BJ (cell line): ENCODE data around the gene COPS9. TPM values are rescaled to one million over a fixed set of nuclear protein-coding genes. Genes with fewer than 3 reads are reported as not detected.

Experiments
- CTCF ChIA-PET: fragments of 350-600 bp; formaldehyde crosslinking; extraction: SDS; loops from one replicate; lab custom pipeline; 2021; ENCODE audit warnings: antibody characterized with exemption, inconsistent platforms; lab: Yijun Ruan, JAX
- POLR2A ChIA-PET: fragments of 300-600 bp; sonication (Branson Sonifier 250); formaldehyde crosslinking; extraction: SDS; loops from one replicate; lab custom pipeline; 2021; ENCODE audit warnings: antibody characterized with exemption; lab: Charles Lee
- DNase-seq: peaks from one replicate; pipeline ENCODE4 v3.0.0-alpha.2; 2011; ENCODE audit warnings: low read depth
- H3K27me3 ChIP-seq: 2 replicates; pipeline ENCODE4 v1.6.0; 2011; ENCODE audit warnings: low read length; ENCODE audit not compliant: control insufficient read depth, insufficient read depth
- H3K36me3 ChIP-seq: 2 replicates; pipeline ENCODE4 v1.5.1; 2011; ENCODE audit warnings: low read length; ENCODE audit not compliant: control insufficient read depth, insufficient read depth
- H3K4me3 ChIP-seq: 2 replicates; pipeline ENCODE4 v1.5.1; 2011; ENCODE audit warnings: low read depth, mild to moderate bottlenecking, control low read depth, low read length
- CTCF ChIP-seq: IDR thresholded peaks from 2 replicates; pipeline ENCODE4 v1.5.1; 2011; ENCODE audit warnings: low read depth, mild to moderate bottlenecking, control low read depth, inconsistent platforms, low read length, moderate library complexity; ENCODE audit not compliant: insufficient read depth
- polyA plus RNA-seq: library from polyadenylated mRNA; depleted of rRNA; stranded (reverse); fragments of >200 nt; gene quantifications from 2 replicates; pipeline ENCODE4 v1.2.3, GENCODE V29; 2011

COPS9 gene
- polyA plus RNA-seq, 1 experiment, result 334 TPM

- CTCF ChIA-PET, result no interaction called here
- H3K27me3 ChIP-seq, result peaks cover 15% of the 10 kb centered on the region
Observed at GRCh38 chr2:240182476-240182875, 46.4 kb upstream of the COPS9 start.

GRCh38 chr2:240182001-240182400 lies 45.9 kb upstream of the COPS9 start:
- Histone ChIP-seq H3K27me3 (peaks cover 15% of the 10 kb centered on the region), H3K36me3 (no peaks in the 10 kb centered on the region), H3K4me3 (no peak overlapping the region)
- ChIA-PET POLR2A (no interaction called here), CTCF (no interaction called here)
- DNase-seq, result no peak
- TF ChIP-seq CTCF, result no peak

More at GRCh38 chr2:240182476-240182875, 46.4 kb upstream of the COPS9 start:
- TF ChIP-seq CTCF, result no peak
- POLR2A ChIA-PET, result no interaction called here
- no peak overlapping the region for H3K4me3 ChIP-seq
- DNase-seq, result no peak
- H3K36me3 ChIP-seq, result no peaks in the 10 kb centered on the region

- no peak for TF ChIP-seq CTCF
- Histone ChIP-seq H3K4me3 (no peak overlapping the region), H3K36me3 (no peaks in the 10 kb centered on the region), H3K27me3 (peaks cover 16% of the 10 kb centered on the region)
- POLR2A ChIA-PET, result no interaction called here
- no peak for DNase-seq
- CTCF ChIA-PET, result no interaction called here
Observed at GRCh38 chr2:240179941-240180666, 44.0 kb upstream of the COPS9 start.

- POLR2A ChIA-PET, result no interaction called here
- Histone ChIP-seq H3K27me3 (peaks cover 16% of the 10 kb centered on the region), H3K4me3 (no peak overlapping the region), H3K36me3 (no peaks in the 10 kb centered on the region)
- TF ChIP-seq CTCF, result no peak
- CTCF ChIA-PET, result interaction anchor here (1.0 to 1.5 kb wide), 2 partner anchors 29 to 36 kb away, joined by 3 to 4 read pairs; no protein-coding TSS in a partner anchor
- DNase-seq, result no peak
Observed at GRCh38 chr2:240179186-240179815, 43.2 kb upstream of the COPS9 start.

GRCh38 chr2:240178564-240178963 lies 42.5 kb upstream of the COPS9 start:
- POLR2A ChIA-PET, result no interaction called here
- Histone ChIP-seq H3K36me3 (no peaks in the 10 kb centered on the region), H3K27me3 (peaks cover 18% of the 10 kb centered on the region), H3K4me3 (no peak overlapping the region)
- DNase-seq, result no peak
- TF ChIP-seq CTCF, result no peak
- CTCF ChIA-PET, result interaction anchor here (1.0 to 1.6 kb wide), 4 partner anchors 9 to 258 kb away, joined by 3 to 4 read pairs (median 4); no protein-coding TSS in a partner anchor
